Endodermal cell (in vitro differentiated cells): ENCODE results near the gene ERLIN1. TPM values are rescaled to one million over a fixed set of nuclear protein-coding genes. Genes with fewer than 3 reads are reported as not detected.

Experiments
- DNase-seq: peaks from one replicate; pipeline ENCODE4 v3.0.0-alpha.2; 2017
- H3K27ac ChIP-seq: 2 replicates; pipeline ENCODE4 v1.5.1; 2013; ENCODE audit warnings: mild to moderate bottlenecking, low read depth, low read length, moderate library complexity
- H3K27me3 ChIP-seq: 2 replicates; pipeline ENCODE4 v1.6.1; 2013; ENCODE audit warnings: mild to moderate bottlenecking, low read length, moderate library complexity; ENCODE audit not compliant: insufficient read depth, control insufficient read depth, poor library complexity, severe bottlenecking
- H3K36me3 ChIP-seq: 2 replicates; pipeline ENCODE4 v1.7.0; 2013; ENCODE audit warnings: mild to moderate bottlenecking, low read length, moderate library complexity; ENCODE audit not compliant: control insufficient read depth, insufficient read depth
- H3K4me1 ChIP-seq: one replicate; pipeline ENCODE4 v1.7.0; 2013; ENCODE audit warnings: low read length; ENCODE audit not compliant: control insufficient read depth, insufficient read depth
- H3K4me3 ChIP-seq: 2 replicates; pipeline ENCODE4 v1.5.1; 2013; ENCODE audit warnings: mild to moderate bottlenecking, low read length, moderate library complexity
- H3K9ac ChIP-seq: 2 replicates; pipeline ENCODE4 v1.6.1; 2013; ENCODE audit warnings: mild to moderate bottlenecking, low read length, moderate library complexity; ENCODE audit not compliant: poor library complexity, severe bottlenecking; ENCODE audit errors: extremely low read depth
- H3K9me3 ChIP-seq: 2 replicates; pipeline ENCODE4 v1.6.1; 2013; ENCODE audit warnings: mild to moderate bottlenecking, low read length, moderate library complexity; ENCODE audit not compliant: control insufficient read depth
- H3K27ac Mint-ChIP-seq: 2 replicates; pipeline ENCODE4 v1.8.0; 2020; ENCODE audit warnings: mixed read lengths
- H3K27me3 Mint-ChIP-seq: 2 replicates; pipeline ENCODE4 v1.8.0; 2021; ENCODE audit warnings: mild to moderate bottlenecking, mixed read lengths; ENCODE audit not compliant: insufficient read depth
- H3K36me3 Mint-ChIP-seq: 2 replicates; pipeline ENCODE4 v1.8.0; 2020; ENCODE audit warnings: low read depth, mixed read lengths
- H3K4me1 Mint-ChIP-seq: 2 replicates; pipeline ENCODE4 v1.8.0; 2020; ENCODE audit warnings: mixed read lengths
- H3K4me3 Mint-ChIP-seq: 2 replicates; pipeline ENCODE4 v1.8.0; 2020; ENCODE audit warnings: mild to moderate bottlenecking, moderate library complexity, mixed read lengths
- H3K9me3 Mint-ChIP-seq: 2 replicates; pipeline ENCODE4 v1.8.0; 2020; ENCODE audit warnings: mild to moderate bottlenecking, mixed read lengths
- WGBS, 2 experiments: methylation state at CpG; one replicate each; pipeline versions ENCODE4 v1.1.5 to v1.1.7; 2013; ENCODE audit warnings: missing lambda C conversion rate in 2 of 2, mixed read lengths in 1 of 2; ENCODE audit not compliant: insufficient coverage in 1 of 2, insufficient read length in 1 of 2; 5-methylcytosine and 5-hydroxymethylcytosine counted together
- total RNA-seq, 2 donors: library from RNA; stranded (reverse); fragmentation: NEBNext Ultra II Directional in 1 of 2; extraction: Animal tissue kit (Norgen Biotek cat#: 25700) in 1 of 2; gene quantifications; 2 replicates in 1 of 2; 3 replicates in 1 of 2; pipeline ENCODE4 v1.2.1, GENCODE V29; 2021
- TF ChIP-seq, protein P1 (sequence below): fragments of 200-600 bp; sonication (generic); conservative IDR thresholded peaks from 2 replicates; pipeline ENCODE4 v1.5.0; 2021; ENCODE audit warnings: antibody characterized with exemption, mild to moderate bottlenecking

ERLIN1 gene
- total RNA-seq, 2 donors from 2014 or later = 35.0 to 42.6 TPM

DNA sequence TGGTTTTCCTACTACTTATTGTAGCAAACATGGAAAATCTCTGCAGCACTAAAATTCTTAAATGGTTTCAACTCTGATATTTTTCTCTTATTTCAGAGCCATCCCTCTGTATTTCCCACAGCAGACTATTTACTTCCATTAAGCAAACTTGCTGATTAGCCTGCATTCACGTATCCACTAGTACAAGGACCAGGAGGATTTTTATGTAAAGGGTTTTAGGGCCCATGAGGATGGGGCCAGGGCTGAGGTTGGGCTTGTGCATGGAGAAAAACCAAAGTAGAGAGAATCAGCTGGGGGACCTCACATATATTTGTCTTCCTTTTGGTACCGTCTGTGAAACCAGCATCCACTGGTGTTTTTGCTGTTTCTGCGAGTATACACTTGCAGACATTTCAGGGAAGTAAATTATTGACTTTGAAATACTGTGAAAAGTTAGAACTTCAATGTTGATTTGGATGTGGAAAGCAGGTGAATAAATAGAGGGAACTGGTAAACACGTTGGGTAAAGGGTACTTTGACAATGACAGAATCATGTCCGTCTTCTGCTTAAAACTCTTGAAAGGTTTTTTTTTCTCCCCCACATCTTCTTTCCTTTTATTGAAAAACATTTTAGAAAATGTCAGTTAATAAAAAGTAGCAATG, 44.3 kb downstream of the ERLIN1 start:
- no peak overlapping the region for H3K27ac Mint-ChIP-seq
- TF ChIP-seq, protein P1, sequence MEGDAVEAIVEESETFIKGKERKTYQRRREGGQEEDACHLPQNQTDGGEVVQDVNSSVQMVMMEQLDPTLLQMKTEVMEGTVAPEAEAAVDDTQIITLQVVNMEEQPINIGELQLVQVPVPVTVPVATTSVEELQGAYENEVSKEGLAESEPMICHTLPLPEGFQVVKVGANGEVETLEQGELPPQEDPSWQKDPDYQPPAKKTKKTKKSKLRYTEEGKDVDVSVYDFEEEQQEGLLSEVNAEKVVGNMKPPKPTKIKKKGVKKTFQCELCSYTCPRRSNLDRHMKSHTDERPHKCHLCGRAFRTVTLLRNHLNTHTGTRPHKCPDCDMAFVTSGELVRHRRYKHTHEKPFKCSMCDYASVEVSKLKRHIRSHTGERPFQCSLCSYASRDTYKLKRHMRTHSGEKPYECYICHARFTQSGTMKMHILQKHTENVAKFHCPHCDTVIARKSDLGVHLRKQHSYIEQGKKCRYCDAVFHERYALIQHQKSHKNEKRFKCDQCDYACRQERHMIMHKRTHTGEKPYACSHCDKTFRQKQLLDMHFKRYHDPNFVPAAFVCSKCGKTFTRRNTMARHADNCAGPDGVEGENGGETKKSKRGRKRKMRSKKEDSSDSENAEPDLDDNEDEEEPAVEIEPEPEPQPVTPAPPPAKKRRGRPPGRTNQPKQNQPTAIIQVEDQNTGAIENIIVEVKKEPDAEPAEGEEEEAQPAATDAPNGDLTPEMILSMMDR = no peak
- H3K9me3 ChIP-seq = no peaks in the 10 kb centered on the region
- 80 to 94% methylated on average over 2 to 4 of the region's 5 CpGs for WGBS, 2 experiments
- H3K9ac ChIP-seq = no peak overlapping the region
- H3K4me3 ChIP-seq = no peak overlapping the region
- no peak overlapping the region for H3K4me3 Mint-ChIP-seq
- no peaks in the 10 kb centered on the region for H3K4me1 Mint-ChIP-seq
- no peak overlapping the region for H3K27ac ChIP-seq
- no peaks in the 10 kb centered on the region for H3K4me1 ChIP-seq
- no peaks in the 10 kb centered on the region for H3K36me3 Mint-ChIP-seq
- H3K9me3 Mint-ChIP-seq = no peaks in the 10 kb centered on the region
- H3K27me3 ChIP-seq = peaks cover 7% of the 10 kb centered on the region
- H3K36me3 ChIP-seq = no peaks in the 10 kb centered on the region
- H3K27me3 Mint-ChIP-seq = no peaks in the 10 kb centered on the region
- no peak for DNase-seq

DNA sequence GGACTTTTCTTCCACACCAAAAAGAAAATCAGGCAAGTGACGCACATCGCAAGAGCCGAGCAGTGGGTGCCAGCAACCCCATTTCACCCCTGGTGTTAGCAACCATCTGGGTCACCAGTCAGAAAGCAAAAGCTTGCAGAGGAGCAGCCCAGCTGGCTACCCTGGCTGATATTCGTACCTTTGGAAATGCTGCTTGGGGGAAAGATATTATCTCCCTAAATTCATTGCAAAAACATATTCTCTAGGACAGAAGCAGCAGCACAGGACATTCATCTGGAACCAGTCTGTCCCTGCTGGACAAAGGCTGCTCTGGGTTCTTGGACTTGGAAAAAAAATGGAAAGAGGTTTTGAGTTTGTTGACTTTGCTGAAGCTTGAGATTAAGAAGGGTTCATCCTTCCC, 45.8 kb downstream of the ERLIN1 start:
- Mint-ChIP-seq H3K36me3 (no peaks in the 10 kb centered on the region), H3K4me1 (no peaks in the 10 kb centered on the region)
- 93 to 96% methylated on average over 3 to 4 of the region's 4 CpGs for WGBS, 2 experiments

DNA sequence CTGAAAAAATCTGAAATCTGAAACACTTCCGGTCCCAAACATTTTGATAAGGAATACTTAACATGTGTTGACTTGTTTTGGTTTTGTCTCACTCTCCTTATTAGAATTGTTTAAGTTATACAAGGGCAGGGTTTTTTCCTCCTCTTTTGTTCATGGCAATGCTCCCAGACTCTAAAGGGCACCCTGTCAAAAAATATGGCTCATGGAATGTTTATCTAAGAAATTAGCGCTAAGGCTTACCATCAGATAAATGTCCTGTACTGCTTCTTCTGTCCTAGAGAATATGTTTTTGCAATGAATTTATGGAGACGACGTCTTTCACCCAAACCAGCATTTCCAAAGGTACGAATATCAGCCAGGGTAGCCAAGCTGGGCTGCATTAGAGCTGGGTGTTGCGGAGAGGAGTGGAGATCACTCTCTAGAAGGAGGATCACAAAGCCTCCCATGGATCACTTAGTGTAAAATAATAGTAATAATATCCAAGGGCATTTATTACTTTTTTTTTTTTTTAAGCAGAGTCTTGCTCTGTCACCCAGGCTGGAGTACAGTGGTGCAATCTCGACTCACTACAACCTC, 46.8 kb downstream of the ERLIN1 start:
- WGBS, 2 experiments = 91 to 96% methylated on average over 5 to 7 of the region's 7 CpGs

More for the DNA sequence above, 45.8 kb downstream of the ERLIN1 start:
- Histone ChIP-seq H3K9me3 (peaks cover 5% of the 10 kb centered on the region), H3K4me3 (no peak overlapping the region), H3K4me1 (no peaks in the 10 kb centered on the region), H3K27me3 (peaks cover 7% of the 10 kb centered on the region), H3K9ac (no peak overlapping the region), H3K36me3 (no peaks in the 10 kb centered on the region), H3K27ac (no peak overlapping the region)
- TF ChIP-seq, protein P1 = no peak
- Mint-ChIP-seq H3K9me3 (peaks cover 4% of the 10 kb centered on the region), H3K27ac (no peak overlapping the region), H3K4me3 (no peak overlapping the region), H3K27me3 (no peaks in the 10 kb centered on the region)
- DNase-seq = no peak

More for the DNA sequence above, 46.8 kb downstream of the ERLIN1 start:
- Histone ChIP-seq H3K4me3 (no peak overlapping the region), H3K27me3 (peaks cover 7% of the 10 kb centered on the region), H3K27ac (no peak overlapping the region), H3K9ac (no peak overlapping the region), H3K36me3 (no peaks in the 10 kb centered on the region), H3K9me3 (peaks cover 15% of the 10 kb centered on the region), H3K4me1 (no peaks in the 10 kb centered on the region)
- Mint-ChIP-seq H3K36me3 (no peaks in the 10 kb centered on the region), H3K27ac (no peak overlapping the region), H3K27me3 (no peaks in the 10 kb centered on the region), H3K4me3 (no peak overlapping the region), H3K9me3 (peaks cover 12% of the 10 kb centered on the region), H3K4me1 (no peaks in the 10 kb centered on the region)
- no peak for DNase-seq
- TF ChIP-seq, protein P1 = no peak
